MM.1S (cell line): ENCODE data around the gene PTPRN2.

Experiments used
- EZH2 ChIP-seq: fragments of 300-600 bp; sonication (generic); optimal IDR thresholded peaks from 2 replicates; pipeline ENCODE3; 2017; ENCODE audit warnings: low read depth, mild to moderate bottlenecking, antibody characterized with exemption, low read length, mixed read lengths
- TF ChIP-seq, protein P1 (sequence below): fragments of 300-600 bp; sonication (generic); IDR thresholded peaks from 2 replicates; pipeline ENCODE4 v1.5.1; 2016; ENCODE audit warnings: antibody characterized with exemption, low read length, mixed read lengths

DNA sequence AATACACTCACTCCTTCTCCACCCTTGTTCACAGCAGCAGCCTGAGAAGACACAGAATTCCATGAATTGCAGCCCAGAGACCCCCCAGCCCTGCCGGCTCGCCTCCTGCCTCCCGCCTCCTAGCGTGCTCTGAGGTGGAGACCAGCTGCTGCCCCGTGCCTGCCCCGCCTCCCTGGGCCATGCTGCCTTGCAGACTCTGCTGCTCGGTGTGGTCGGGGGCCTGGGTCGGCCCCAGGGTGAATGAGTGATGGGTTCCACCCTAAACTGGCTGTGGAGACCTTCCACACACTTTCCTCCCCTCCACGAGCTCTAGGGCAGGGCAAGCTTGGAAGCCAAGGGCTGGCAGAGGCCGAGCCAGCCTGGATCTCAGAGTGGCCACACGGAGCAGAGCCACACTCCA lies 771.5 kb downstream of the PTPRN2 start:
- TF ChIP-seq, protein P1, sequence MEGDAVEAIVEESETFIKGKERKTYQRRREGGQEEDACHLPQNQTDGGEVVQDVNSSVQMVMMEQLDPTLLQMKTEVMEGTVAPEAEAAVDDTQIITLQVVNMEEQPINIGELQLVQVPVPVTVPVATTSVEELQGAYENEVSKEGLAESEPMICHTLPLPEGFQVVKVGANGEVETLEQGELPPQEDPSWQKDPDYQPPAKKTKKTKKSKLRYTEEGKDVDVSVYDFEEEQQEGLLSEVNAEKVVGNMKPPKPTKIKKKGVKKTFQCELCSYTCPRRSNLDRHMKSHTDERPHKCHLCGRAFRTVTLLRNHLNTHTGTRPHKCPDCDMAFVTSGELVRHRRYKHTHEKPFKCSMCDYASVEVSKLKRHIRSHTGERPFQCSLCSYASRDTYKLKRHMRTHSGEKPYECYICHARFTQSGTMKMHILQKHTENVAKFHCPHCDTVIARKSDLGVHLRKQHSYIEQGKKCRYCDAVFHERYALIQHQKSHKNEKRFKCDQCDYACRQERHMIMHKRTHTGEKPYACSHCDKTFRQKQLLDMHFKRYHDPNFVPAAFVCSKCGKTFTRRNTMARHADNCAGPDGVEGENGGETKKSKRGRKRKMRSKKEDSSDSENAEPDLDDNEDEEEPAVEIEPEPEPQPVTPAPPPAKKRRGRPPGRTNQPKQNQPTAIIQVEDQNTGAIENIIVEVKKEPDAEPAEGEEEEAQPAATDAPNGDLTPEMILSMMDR = no peak
- TF ChIP-seq EZH2 = no peak
